Vagina (tissue), 2 donors: Measurements from ENCODE around the gene ELP5. TPM values are rescaled to one million over a fixed set of nuclear protein-coding genes. Genes with fewer than 3 reads are reported as not detected.

ENCODE experiments used
- DNase-seq, 2 donors: peaks; one replicate each; pipeline ENCODE4 v3.0.0-alpha.2; 2017; ENCODE audit errors: extremely low spot score in 2 of 2
- H3K27ac ChIP-seq: fragments of 200-600 bp; sonication (generic); one replicate; pipeline ENCODE4 v1.5.1; 2019
- H3K27me3 ChIP-seq: fragments of 200-600 bp; sonication (generic); one replicate; pipeline ENCODE4 v1.5.1; 2019
- H3K36me3 ChIP-seq, 2 donors: fragments of 200-600 bp; sonication (generic); one replicate each; pipeline ENCODE4 v1.5.1; 2017 to 2019
- H3K4me1 ChIP-seq: fragments of 200-600 bp; sonication (generic); one replicate; pipeline ENCODE4 v1.5.1; 2019
- H3K4me3 ChIP-seq, 2 donors: fragments of 200-600 bp; sonication (generic); 1 replicate in 1 of 2; 2 replicates in 1 of 2; pipeline ENCODE4 v1.5.1; 2016 to 2019
- H3K9me3 ChIP-seq: fragments of 200-600 bp; sonication (generic); one replicate; pipeline ENCODE4 v1.5.1; 2019
- POLR2A ChIP-seq, 2 donors: fragments of 450-650 bp; IDR thresholded peaks; one replicate each; pipeline ENCODE4 v1.6.1; 2017; ENCODE audit warnings: antibody characterized with exemption in 2 of 2, mild to moderate bottlenecking in 2 of 2, moderate library complexity in 2 of 2
- POLR2AphosphoS5 ChIP-seq, 2 donors: sonication (generic); formaldehyde crosslinking; IDR thresholded peaks; one replicate each; pipeline ENCODE4 v1.9.0; 2017; ENCODE audit warnings: antibody characterized with exemption in 2 of 2, mild to moderate bottlenecking in 2 of 2, low read depth in 1 of 2; ENCODE audit not compliant: insufficient read depth in 1 of 2
- intact Hi-C: fragments of 100-400 bp; cut with DNase I; formaldehyde crosslinking; loops from one replicate; pipeline ENCODE4 v1.15.1; 2023
- total RNA-seq: library from RNA; depleted of rRNA; stranded (reverse); fragments of >200 nt; gene quantifications from one replicate; pipeline ENCODE4 v1.2.3, GENCODE V29; 2016
- TF ChIP-seq, protein P1 (sequence below), 3 experiments: fragments of 450-650 bp in 2 of 3; fragments of 200-600 bp in 1 of 3; sonication (generic) in 1 of 3; IDR thresholded peaks; one replicate each; pipeline ENCODE4 v1.5.1; 2017 to 2019; ENCODE audit warnings: antibody characterized with exemption in 3 of 3, mild to moderate bottlenecking in 2 of 3, moderate library complexity in 2 of 3

Gene ELP5
- total RNA-seq, 1 donor from 2014 or later, result 30.9 TPM

DNA sequence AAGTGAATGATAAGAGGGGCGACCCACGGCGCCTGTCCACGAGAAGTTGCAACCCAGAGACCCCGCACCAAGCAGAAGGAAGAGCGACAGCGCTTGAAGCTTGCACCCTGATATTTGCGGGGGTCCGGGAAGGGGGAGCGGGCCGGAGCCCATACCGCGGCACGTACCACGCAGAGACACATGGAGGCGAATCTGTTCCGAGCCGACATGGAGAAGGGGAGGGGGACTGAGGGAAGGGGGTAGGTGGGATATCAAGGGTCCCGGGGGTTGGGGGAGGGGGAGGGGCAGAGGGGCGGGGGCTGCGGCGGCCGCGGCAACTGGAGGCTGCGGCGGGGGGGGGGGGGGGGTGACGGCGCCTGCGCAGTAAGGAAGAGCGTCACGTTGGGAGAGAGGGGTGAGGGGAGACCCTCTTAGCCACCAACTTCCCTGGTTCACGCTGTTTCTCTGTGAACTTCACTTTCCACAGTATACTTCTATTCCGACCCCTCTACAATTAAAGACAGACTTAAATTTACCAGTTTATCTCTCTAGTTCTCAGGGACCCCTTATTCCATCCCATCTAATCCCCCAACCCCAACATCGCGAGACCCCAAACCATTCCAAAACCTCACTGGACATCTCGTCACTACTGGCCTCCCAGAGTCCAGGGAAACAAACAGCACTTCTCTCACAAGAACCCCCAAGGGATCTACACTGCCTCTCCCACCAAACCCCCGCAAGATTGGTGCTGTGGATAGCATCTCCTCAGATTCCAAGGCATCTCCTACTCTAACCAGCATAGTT, 40.3 kb upstream of the ELP5 start:
- peaks cover 58% of the 10 kb centered on the region for H3K4me1 ChIP-seq

GRCh38 chr17:7213895-7214299, 38.1 kb upstream of the ELP5 start:
- Histone ChIP-seq H3K36me3 (no peaks in the 10 kb centered on the region), H3K4me1 (peaks cover 61% of the 10 kb centered on the region), H3K9me3 (no peaks in the 10 kb centered on the region), H3K4me3 (peak overlapping the region; percentile 54 to 55), H3K27ac (peak overlapping the region; percentile 99), H3K27me3 (no peaks in the 10 kb centered on the region)
- TF ChIP-seq POLR2A (IDR thresholded peaks at IDR 0.05), result no peak
- TF ChIP-seq, protein P1, sequence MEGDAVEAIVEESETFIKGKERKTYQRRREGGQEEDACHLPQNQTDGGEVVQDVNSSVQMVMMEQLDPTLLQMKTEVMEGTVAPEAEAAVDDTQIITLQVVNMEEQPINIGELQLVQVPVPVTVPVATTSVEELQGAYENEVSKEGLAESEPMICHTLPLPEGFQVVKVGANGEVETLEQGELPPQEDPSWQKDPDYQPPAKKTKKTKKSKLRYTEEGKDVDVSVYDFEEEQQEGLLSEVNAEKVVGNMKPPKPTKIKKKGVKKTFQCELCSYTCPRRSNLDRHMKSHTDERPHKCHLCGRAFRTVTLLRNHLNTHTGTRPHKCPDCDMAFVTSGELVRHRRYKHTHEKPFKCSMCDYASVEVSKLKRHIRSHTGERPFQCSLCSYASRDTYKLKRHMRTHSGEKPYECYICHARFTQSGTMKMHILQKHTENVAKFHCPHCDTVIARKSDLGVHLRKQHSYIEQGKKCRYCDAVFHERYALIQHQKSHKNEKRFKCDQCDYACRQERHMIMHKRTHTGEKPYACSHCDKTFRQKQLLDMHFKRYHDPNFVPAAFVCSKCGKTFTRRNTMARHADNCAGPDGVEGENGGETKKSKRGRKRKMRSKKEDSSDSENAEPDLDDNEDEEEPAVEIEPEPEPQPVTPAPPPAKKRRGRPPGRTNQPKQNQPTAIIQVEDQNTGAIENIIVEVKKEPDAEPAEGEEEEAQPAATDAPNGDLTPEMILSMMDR (IDR thresholded peaks at IDR 0.05), result peak in 1 of 3 experiments; percentile 16
- intact Hi-C loops, result no loop called here
- no peak for DNase-seq

More for the DNA sequence above, 40.3 kb upstream of the ELP5 start:
- TF ChIP-seq POLR2A (IDR thresholded peaks at IDR 0.05) (no peak), POLR2AphosphoS5 (IDR thresholded peaks at IDR 0.05; ENCODE audit: insufficient read depth in 1 of 2, low read depth in 1 of 2) (no peak)
- TF ChIP-seq, protein P1 (IDR thresholded peaks at IDR 0.05), result no peak
- intact Hi-C loops, result no loop called here
- Histone ChIP-seq H3K27ac (no peak overlapping the region), H3K36me3 (no peaks in the 10 kb centered on the region), H3K9me3 (no peaks in the 10 kb centered on the region), H3K4me3 (peak overlapping the region; percentile 24 to 29), H3K27me3 (no peaks in the 10 kb centered on the region)
- DNase-seq, result no peak

- intact Hi-C loops, result no loop called here
- no peak for DNase-seq
- H3K4me1 ChIP-seq, result peaks cover 68% of the 10 kb centered on the region
- H3K4me3 ChIP-seq, result peak overlapping the region; percentile 54 to 55
- peak in 1 of 2 donors; percentile 82 for TF ChIP-seq POLR2AphosphoS5 (IDR thresholded peaks at IDR 0.05; ENCODE audit: insufficient read depth in 1 of 2, low read depth in 1 of 2)
- TF ChIP-seq POLR2A (IDR thresholded peaks at IDR 0.05), result no peak
- TF ChIP-seq, protein P1 (IDR thresholded peaks at IDR 0.05), result peak in 2 of 3 experiments; percentile 23 to 26
- H3K36me3 ChIP-seq, result no peaks in the 10 kb centered on the region
- H3K9me3 ChIP-seq, result no peaks in the 10 kb centered on the region
- H3K27ac ChIP-seq, result peak overlapping the region; percentile 99
- no peaks in the 10 kb centered on the region for H3K27me3 ChIP-seq
Measured at GRCh38 chr17:7214300-7215135, 37.5 kb upstream of the ELP5 start.

DNA sequence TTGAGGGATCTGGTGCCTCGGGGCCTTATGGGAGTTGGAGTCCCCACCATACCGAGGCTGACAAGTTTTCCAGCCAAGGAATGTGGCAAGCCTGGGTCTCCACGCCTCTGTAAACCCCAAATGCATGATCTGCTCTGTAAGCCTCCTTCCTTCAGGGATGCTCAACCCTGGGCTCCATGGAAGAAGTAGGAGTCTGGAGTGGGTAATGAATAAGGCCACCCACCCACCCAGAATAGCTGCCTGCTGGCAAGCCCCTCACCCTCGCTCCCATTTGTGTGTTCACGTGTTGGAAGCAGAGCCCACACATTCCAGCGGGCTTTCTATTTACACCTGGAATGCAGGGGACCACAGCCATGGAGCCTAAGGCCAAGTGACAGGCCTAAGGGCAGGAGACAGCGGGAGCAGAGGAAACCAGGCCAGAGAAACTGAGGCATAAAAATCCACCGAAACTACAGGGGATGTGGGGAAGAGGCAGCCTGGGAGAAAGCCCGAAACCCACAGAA, 36.8 kb upstream of the ELP5 start:
- Histone ChIP-seq H3K9me3 (no peaks in the 10 kb centered on the region), H3K4me1 (peaks cover 68% of the 10 kb centered on the region), H3K4me3 (peak overlapping the region; percentile 54 to 55), H3K27ac (peak overlapping the region; percentile 99), H3K36me3 (no peaks in the 10 kb centered on the region), H3K27me3 (no peaks in the 10 kb centered on the region)
- DNase-seq, result peak in 1 of 2 donors; percentile 99
- TF ChIP-seq POLR2A (IDR thresholded peaks at IDR 0.05) (no peak), POLR2AphosphoS5 (IDR thresholded peaks at IDR 0.05; ENCODE audit: insufficient read depth in 1 of 2, low read depth in 1 of 2) (peak in 1 of 2 donors; percentile 63)
- TF ChIP-seq, protein P1 (IDR thresholded peaks at IDR 0.05), result no peak
- intact Hi-C loops, result no loop called here
